NCI-H1930 (cell line): ENCODE data around the gene MYO15A.

Experiments used
- DNase-seq, 2 experiments: peaks; one replicate each; lab custom pipeline; 2025; lab: John Stamatoyannopoulos, UW

The MYO15A gene

GRCh38 chr17:18105595-18105994 lies 3.0 kb upstream of the MYO15A start:
- DNase-seq = no peak

- DNase-seq = no peak
These were observed 2.3 kb upstream of the MYO15A start for GRCh38 chr17:18106211-18106610.

- no peak for DNase-seq
These were observed 1.3 kb upstream of the MYO15A start for GRCh38 chr17:18107061-18107790.

- DNase-seq = no peak
These were observed 585 bp upstream of the MYO15A start for GRCh38 chr17:18107971-18108370.

- DNase-seq = no peak
These were observed 1.5 kb downstream of the MYO15A start for GRCh38 chr17:18109935-18110485.

- DNase-seq = no peak
These were observed 2.1 kb downstream of the MYO15A start for GRCh38 chr17:18110636-18111145.

- DNase-seq = no peak
These were observed 2.9 kb downstream of the MYO15A start for GRCh38 chr17:18111330-18111971.

- DNase-seq = no peak
These were observed 7.0 kb downstream of the MYO15A start for GRCh38 chr17:18115517-18115916.

- DNase-seq = no peak
These were observed 7.5 kb downstream of the MYO15A start for GRCh38 chr17:18116078-18116477.

GRCh38 chr17:18117533-18117932 lies 9.0 kb downstream of the MYO15A start:
- DNase-seq = no peak

GRCh38 chr17:18117982-18118975 lies 9.7 kb downstream of the MYO15A start:
- no peak for DNase-seq

GRCh38 chr17:18119166-18119745 lies 10.7 kb downstream of the MYO15A start:
- DNase-seq = no peak

GRCh38 chr17:18119938-18120337 lies 11.4 kb downstream of the MYO15A start:
- DNase-seq = no peak

GRCh38 chr17:18120461-18121017 lies 12.0 kb downstream of the MYO15A start:
- no peak for DNase-seq

- no peak for DNase-seq
These were observed 12.8 kb downstream of the MYO15A start for GRCh38 chr17:18121144-18121910.

- DNase-seq = no peak
These were observed 14.6 kb downstream of the MYO15A start for GRCh38 chr17:18122990-18123753.

GRCh38 chr17:18124345-18125126 lies 16.0 kb downstream of the MYO15A start:
- DNase-seq = no peak

- no peak for DNase-seq
These were observed 20.5 kb downstream of the MYO15A start for GRCh38 chr17:18129041-18129502.

- no peak for DNase-seq
These were observed 24.2 kb downstream of the MYO15A start for GRCh38 chr17:18132711-18133110.
